Hematopoietic multipotent progenitor cell treated with erythropoietin and hydrocortisone succinate and interleukin-3 and kit ligand, for 17 days (in vitro differentiated cells): Measurements from ENCODE around the gene POFUT2.

ENCODE experiments used
- DNase-seq: peaks from one replicate; pipeline ENCODE4 v3.0.0-alpha.2; 2015; ENCODE audit warnings: low spot score

The POFUT2 gene, protein sequence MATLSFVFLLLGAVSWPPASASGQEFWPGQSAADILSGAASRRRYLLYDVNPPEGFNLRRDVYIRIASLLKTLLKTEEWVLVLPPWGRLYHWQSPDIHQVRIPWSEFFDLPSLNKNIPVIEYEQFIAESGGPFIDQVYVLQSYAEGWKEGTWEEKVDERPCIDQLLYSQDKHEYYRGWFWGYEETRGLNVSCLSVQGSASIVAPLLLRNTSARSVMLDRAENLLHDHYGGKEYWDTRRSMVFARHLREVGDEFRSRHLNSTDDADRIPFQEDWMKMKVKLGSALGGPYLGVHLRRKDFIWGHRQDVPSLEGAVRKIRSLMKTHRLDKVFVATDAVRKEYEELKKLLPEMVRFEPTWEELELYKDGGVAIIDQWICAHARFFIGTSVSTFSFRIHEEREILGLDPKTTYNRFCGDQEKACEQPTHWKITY

DNA sequence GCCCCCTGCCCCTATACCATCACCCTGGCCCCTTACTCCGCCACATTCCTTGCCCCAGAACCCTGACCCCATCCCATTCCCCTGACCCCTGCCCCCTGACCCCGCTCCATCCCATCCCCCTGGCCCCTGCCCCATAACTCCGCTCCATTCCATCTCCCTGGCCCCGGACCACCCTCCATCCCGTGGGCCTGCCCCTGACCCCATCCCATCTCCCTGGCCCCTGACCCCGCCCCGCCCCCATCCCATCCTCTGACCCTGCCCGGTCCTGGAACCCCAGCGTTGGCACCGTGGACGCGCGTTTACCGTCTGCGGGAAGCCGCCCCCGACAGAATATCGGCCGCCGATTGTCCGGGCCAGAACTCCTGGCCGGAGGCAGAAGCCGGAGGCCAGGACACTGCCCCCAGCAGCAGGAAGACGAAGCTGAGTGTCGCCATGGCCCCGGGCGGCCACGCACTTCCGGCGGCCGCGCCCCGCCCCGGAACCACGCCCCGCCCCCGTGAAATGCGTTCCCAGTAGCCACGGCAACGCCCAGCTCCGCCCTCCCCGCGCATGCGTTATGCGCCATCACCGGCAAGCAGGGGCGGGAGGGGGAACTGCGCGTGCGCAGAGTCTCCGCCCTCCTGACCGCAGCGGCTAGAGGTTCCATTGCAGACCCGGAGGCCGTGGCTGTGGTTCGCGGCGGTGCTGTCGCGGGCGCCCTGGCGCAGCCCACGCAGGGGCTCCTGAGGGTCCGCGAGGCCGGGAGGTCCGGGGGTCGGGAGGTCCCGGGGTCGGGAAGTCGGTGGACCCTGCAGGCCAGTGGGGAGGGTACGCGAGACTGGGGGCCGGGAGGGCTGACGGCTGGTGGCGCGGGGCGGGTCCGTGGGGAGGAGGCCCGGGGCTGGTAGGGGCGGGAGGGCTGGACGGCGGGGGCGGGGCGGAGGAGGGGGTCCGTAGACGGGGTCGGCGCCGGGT lies at the start of gene POFUT2:
Gene POFUT2, minus strand, starts transcription at position 458 of the 954 bp plus-strand sequence. Its CDS starts 24 bp downstream, at position 434.
- peak; percentile 99 for DNase-seq

DNA sequence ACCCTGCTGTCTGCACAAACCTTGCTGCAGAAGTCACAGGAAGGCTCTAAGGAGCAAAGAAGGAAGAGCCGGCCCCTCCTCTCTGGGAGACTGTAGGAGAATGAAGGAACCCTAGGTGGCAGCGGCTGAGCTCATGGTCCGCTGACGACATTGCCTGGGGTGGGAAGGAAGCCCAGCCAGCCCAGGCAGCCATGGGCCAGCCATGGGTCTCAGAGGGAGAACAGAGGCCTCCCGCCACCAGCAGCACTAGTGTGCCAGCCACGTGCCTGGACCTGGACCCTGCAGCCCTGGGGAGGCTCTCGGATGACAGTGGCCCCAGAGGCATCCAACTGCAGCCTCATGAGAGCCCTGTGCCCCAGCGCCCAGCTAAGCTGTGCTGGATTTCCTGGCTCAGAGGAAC lies 49.2 kb upstream of the POFUT2 start:
- no peak for DNase-seq

DNA sequence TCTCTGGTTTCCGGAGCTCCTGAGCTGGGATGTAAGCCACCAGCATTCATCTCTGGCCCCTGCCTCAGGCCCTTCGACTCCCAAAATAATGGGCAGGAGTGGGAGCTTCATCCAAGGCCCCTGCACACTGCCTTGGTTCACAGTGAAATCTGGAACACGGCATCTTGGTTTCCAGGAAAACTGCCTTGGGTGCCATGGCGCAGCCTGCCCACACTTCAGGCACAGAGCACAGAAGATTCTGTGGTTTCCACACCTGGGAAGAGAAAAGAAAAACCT lies 48.8 kb upstream of the POFUT2 start:
- DNase-seq, result no peak

DNA sequence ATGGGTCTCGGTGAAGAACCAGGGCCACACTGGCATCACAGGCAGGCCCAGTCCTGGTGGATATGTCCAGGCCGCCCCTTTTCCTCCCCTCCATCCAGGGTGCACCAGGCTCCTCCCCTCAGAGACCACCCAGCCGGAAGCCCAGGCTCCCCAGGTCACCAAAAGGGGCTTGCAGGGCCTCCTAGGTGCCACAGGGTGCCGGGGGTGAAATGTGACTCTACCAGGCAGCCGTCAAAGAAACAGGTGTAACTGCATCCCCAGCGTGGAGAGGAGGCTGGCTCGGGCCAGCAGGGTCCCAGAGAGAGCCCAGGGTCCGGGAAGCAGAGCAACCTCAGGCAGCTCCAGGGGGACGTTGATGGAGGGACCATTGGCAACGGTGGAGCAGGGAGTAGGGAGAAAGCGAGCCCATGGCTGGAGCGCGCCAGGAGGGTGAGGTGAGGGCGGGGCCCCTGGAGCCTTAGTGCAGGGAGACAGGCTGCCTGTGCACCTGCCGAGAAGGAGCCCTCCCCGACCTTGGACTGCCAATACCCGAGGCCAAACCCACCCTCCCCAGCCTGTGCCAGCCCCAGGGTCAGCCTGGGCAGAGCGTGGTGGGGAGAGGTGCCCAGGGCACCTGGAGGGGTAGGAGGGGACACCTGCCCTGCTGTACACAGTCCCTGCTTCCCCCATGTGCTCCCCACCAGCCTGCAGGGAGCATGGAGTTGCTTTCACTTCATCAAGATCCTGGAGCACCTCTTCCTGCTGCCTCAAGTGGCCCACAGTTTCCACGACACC lies 48.3 kb upstream of the POFUT2 start:
- no peak for DNase-seq

DNA sequence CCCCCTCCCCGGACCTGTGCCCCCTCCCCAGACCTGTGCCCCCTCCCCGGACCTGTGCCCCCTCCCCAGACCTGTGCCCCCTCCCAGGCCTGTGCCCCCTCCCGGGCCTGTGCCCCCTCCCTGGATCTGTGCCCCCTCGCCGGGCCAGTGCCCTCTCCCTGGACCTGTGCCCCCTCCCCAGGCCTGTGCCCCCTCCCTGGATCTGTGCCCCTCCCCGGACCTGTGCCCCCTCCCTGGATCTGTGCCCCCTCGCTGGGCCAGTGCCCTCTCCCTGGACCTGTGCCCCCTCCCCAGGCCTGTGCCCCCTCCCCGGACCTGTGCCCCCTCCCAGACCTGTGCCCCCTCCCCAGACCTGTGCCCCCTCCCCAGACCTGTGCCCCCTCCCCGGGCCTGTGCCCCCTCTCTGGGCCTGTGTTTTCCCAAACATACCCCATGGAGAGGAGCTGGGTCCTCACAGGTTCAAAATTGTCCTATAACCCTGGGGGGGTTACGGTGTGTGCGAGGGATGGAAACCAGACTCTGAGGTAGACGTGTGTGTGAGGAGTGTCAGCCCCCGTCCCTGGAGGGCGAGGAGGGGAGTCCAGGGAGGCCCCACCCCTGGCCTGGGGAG lies 47.6 kb upstream of the POFUT2 start:
- no peak for DNase-seq

DNA sequence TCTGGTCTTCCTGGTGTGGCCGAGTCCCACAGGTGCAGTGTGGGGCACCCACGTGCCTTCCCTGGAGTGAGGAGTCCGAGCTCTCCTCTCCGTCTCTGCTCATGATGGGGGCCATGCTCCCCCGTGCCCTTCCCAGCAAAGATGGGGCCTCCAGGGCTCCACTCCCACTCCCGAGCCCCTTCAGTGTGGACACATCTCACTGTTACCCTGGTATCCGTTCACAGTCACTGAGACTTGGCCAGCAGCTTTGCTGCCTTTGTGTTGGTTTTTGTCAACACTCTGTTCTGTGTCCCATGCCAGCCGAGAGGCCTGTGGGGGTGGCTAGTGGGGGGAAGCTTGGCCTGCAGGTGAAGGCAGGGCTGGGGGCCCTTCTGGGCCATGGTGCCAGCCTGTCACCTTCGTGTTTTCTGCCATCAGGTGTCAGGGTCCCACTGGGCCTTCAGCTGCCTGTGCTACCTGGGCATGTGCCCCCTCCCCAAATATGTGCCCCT lies 46.9 kb upstream of the POFUT2 start:
- no peak for DNase-seq

DNA sequence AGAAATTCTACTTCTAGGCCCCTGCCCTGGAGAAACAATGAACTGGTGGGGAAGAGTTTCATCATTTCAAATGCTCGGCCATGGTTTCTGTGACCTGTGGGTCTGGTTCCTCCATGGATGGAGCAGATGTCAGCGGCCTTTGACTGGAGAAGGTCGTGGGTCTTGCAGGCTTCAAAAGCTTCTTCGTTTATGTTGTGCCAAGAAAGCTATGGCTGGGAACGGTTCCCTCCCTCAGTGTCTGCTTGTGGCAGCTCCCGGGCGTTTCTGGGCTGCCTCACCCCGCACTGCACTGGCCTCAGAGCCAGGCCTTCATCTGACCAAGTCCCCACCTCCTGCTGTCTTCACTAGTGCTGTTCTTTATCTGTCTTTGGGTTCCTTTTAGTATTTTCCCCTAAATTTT lies 46.4 kb upstream of the POFUT2 start:
- DNase-seq, result no peak

DNA sequence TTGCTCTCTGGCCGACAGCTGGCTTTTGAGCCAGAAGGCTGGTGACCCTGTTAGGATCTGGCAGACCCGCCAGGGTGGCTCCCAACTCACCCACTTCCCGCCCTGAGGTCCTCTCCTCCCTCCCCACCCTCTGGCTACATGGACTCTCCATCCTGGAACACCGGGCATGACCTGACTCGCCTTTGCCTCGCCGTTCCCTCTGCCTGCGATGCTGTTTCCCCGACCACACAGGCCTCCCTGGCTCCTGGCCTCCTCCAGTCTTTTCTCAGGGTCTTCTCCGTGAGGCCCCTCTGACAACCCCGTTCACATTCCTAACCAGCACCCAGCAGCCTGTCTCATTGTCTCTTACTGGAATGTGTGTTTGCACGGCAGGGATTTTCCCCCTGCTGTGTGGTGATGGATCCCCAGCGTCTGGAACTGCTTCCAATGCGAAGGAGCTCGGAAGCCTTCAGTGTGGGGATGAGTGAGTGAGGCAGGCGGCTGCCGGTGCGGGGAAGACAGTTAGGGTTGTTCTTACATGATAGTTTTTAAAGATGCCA lies 46.0 kb upstream of the POFUT2 start:
- no peak for DNase-seq

DNA sequence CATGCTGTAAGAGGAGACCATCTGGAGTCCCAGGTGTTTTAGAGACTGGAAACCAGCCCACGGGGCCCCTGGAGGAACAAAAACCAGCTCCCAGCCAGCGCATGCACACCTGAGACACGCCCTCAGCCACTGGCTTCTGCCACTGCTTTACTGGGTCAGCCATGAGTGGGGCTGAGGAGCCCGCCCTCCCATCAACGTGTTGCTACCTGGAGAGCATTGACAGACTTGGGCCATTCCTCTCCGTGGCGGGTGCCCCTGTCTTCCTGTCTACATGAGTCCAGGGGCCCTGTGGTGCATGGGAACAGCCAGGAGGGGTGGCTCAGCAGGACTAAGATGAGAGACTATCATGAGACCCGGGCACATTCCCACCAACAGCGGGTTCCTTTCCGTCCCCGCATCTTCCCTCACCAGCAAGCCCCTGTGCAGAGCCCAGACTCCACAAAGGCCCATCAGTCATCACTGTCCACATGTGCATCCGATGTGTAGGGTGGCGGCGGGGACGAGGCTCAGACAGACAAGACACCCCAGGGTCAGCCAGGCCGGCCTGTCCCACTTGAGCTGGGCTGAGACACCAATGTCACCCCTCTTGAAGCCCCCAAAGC lies 45.4 kb upstream of the POFUT2 start:
- no peak for DNase-seq

DNA sequence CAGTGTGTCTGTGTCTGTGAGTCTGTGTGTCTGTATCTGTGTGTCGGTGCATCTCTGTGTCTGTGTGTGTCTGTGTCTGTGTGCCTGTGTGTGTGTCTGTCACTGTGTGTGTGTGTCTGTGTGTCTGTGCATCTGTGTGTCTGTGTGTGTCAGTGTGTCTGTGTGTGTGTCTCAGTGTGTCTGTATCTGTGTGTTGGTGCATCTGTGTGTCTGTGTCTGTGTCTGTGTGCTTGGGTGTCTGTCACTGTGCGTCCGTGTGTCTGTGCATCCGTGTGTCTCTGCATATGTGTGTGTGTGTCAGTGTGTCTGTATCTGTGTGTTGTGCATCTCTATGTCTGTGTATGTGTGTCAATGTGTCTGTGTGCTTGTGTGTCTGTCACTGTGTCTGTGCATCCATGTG lies 44.7 kb upstream of the POFUT2 start:
- DNase-seq, result no peak

DNA sequence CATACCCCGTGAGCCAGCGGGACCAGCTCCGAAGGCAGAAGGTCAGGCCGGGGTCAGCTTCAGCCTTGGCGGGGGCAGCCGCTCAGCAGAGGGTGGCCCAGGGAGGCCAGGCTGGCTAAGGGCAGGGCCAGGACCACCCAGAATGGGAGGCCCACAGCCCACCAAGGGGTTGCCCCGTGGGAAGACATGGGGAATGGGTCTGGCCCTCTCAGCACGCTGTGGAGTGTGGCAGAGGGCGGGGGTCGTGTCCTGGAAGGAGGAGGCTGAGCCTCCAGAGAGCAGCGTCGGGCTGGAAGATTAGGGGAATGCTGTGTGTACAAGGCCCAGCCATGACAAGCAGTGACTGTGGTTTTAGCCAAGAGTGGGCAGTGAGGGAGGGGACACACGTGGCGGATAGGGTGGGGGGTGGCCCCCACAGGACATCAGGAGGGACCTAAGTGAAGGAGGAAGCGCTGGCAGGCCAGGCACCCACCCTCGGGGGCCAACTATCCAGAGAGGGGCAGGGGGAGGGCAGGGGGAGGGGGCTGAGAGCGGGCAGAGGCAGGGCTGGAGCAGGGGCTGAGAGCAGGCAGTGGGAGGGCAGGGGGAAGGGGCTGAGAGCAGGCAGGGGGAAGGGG lies 43.9 kb upstream of the POFUT2 start:
- no peak for DNase-seq

DNA sequence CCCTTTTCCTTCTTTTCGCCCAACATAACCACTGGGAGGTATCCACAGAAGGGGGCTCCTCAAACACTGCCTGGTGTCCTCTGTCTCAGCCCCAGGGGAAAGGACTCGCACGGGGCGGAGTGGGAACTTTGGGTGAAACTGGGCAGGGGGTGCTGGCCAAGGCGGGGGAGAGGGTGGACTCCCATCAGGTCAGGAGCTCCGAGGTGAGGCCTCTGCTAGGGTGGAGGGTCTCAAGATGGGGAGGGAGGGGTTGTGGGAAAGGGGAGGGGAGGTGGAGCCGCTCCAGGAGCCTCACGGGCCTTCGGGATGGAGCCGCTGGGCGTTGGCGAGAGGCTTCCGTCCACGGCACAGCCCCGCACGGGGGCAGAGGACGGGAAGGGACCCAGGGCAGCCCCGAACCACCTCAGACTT lies 43.2 kb upstream of the POFUT2 start:
- no peak for DNase-seq

DNA sequence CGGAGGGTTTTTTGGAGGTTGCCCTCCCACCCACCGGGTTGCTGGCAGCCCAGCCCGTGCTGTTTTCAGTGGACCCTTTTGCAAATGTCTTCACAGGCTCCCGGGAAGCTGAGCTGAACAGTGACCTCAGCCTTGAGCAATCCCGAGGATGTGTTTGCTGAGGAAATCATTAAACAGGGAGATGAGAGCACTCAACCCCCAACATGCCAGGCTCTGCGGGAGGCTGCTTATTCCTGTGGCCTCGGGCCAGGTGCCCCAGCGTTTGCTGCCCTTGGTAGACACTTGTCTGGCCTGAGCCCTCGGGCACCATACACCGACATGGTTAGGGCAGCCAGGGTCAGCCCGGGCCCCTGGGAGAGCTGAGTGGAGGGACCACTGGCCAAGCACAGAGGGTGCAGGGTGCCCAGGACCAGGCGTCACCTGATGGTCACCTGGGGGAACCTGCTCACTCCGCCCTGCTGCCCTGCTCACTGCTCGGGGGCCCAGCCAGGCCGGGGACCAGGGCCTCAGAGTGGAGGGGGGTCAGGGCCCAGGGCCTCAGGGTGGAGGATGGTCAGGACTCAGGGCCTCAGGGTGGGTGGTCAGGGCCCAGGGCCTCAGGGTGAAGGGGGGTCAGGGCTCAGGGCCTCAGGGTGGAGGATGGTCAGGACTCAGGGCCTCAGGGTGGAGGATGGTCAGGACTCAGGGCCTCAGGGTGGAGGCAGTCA lies 42.5 kb upstream of the POFUT2 start:
- no peak for DNase-seq

DNA sequence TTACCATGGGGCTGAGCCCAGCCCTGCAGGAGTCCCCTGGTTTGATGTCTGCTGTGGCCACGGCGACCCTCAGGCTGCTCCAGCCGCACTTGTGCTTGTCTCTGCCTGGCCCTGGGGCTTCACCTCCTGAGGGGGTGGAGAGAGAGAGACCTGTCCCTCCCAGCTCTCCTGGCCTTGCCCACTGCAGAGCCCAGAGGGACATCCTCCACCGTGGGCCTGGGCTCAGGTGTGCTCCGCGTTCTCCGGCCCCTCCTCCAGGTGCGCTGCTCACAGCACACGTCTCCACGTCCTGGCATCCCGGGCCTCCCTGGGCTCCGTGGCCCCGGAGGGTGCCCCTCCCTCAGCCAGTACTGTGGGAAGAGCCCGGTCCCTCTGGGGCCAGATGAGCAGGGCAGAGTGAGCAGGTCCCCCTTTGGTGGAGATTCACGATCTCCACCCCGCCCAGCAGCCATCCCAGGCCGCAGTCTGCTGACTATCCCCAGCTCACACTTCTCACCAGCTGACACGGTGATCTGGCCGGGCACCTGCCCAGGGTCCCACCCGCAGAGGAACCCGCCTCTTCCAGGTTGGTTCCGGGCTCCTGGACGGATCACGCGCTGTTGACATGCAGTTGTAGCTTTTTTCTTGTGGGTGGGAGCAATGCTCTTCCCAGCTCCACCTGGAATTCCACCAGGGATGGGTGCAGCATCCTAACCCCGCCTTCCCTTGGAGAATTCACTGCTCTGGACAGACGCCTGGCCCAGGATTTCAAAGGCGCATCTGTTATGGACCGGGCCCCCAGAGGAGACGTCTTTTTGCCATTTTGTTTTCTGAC lies 41.8 kb upstream of the POFUT2 start:
- no peak for DNase-seq

DNA sequence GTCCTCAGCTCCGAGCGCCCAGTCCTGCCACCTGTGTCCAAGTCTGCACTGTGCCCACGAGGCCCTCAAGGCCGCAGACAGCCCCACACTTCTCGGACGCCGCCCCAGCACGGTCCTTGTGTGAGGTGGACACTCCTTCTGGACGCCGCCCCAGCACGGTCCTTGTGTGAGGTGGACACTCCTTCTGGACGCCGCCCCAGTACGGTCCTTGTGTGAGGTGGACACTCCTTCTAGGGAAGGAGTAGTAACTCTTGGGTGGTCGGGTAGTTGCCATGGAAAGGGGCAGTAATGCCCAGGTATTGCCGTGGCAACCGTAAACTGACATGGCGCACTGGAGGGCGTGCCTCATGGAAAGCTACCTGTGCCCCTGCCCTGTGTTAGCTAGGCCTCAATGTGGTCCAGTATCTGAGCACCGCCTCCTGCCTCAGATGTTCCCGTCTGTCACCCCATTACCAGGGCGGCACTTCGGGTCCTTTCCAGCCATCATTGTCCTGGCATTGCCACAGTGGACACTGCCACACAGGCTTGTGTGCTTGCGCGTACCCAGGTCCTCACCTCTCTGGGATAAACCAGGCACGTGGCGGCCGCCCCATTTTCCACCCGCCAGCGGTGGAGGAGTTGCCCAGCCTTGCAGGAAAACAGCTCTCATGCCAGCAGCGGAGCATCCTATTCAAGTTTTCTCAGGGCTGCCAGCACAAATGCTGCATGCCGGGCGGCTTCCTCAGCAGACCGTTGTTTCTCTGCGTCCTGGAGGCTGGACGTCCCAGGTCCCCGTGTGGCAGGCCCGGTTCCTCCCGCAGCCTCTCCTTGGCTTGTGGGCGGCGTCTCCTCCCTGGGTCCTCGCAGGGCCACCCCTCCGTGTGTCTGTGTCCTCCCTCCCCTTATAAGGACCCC lies 40.8 kb upstream of the POFUT2 start:
- no peak for DNase-seq

DNA sequence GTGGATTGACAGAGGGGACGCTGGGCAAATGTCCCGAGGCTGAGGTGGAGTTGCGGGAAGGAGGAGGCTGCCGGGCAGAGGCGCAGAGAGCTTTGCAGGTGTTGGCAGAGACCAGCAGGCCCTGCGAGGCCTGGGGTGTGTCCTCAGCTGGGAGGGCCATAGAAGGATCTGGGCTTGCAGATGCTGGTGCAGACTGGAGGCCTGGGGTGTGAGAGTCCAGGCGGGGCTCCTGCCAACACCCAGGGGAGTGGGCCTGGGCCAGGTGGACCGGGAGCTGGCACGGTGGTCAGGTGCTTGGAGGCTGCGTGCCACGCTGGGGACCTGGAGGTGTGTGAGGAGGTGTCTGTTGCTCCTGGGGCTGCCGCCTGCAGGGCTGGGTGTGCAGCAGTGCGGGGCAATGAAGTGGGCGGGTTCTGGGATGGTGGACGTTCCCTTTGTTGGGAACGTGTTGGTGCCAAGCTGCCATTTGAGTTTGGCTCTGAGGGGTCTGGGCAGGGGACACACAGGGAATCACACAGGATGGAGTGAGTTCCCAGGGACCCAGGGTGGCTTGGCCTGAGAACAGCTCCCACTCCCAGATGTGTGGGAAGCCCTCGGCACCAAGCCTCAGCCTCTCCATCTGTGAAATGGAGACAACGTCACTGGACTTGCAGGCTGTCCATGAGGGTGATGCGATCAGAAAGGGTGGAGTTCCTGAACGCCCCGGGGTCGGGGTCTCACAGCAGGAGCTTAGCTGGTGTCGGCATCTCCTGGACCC lies 39.9 kb upstream of the POFUT2 start:
- no peak for DNase-seq

DNA sequence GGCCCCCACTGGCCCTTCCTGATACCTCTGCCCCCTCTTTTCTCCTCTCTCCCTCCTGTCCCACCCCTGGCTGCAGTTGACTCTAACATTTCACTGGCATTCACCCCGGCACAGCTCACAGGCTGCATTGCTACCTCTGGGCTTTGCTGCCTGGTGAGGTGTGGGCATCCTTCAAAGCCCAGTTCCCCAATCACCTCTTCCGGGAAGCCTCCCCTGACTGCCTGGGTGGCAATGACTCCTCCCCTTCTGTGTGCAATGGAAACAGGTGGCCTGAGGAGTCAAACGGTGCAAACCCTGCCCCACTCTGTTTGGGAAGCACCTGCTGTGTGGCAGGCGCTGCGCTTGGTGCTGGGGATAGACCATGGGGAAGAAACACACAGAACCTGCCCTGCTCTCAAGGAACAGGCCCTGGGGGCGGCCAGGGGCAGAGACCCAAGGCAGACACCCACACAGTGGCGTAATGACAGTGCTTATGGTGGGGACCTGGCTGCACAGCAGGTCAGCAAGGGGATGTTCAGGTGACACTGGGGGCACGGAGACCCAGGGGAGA lies 39.3 kb upstream of the POFUT2 start:
- DNase-seq, result no peak
